Activated B cell treated with CpG ODN at 0.5 μM for 24 hours (primary cell): ENCODE data around the gene IL6R. TPM values are rescaled to one million over a fixed set of nuclear protein-coding genes. Genes with fewer than 3 reads are reported as not detected.
A peak's percentile ranks its signal among the peaks of the same experiment; 100 is the strongest.

Source experiments
- ATAC-seq: fragments of 200-7000 bp; cut with Tn5 transposase; one replicate; pipeline ENCODE4 v1.10.0; 2021; ENCODE audit warnings: low read depth, mild to moderate bottlenecking, moderate library complexity
- CTCF ChIA-PET: fragments of 350-600 bp; sonication (Branson Sonifier 250); formaldehyde crosslinking; loops from one replicate; lab custom pipeline; 2021; ENCODE audit warnings: antibody characterized with exemption; lab: Charles Lee
- POLR2A ChIA-PET: fragments of 350-600 bp; sonication (Branson Sonifier 250); formaldehyde crosslinking; loops from one replicate; lab custom pipeline; 2021; ENCODE audit warnings: antibody characterized with exemption; lab: Charles Lee
- DNase-seq: peaks from one replicate; pipeline ENCODE4 v3.0.0; 2022
- H3K27ac Mint-ChIP-seq: one replicate; pipeline ENCODE4 v1.8.0; 2020; ENCODE audit warnings: mixed read lengths
- H3K27me3 Mint-ChIP-seq: one replicate; pipeline ENCODE4 v1.8.0; 2021; ENCODE audit warnings: mixed read lengths
- H3K36me3 Mint-ChIP-seq: one replicate; pipeline ENCODE4 v1.8.0; 2021; ENCODE audit warnings: low read depth, mixed read lengths
- H3K4me1 Mint-ChIP-seq: one replicate; pipeline ENCODE4 v1.8.0; 2021; ENCODE audit warnings: mixed read lengths
- H3K4me3 Mint-ChIP-seq: one replicate; pipeline ENCODE4 v1.8.0; 2020; ENCODE audit warnings: mild to moderate bottlenecking, mixed read lengths
- H3K9me3 Mint-ChIP-seq: one replicate; pipeline ENCODE4 v1.8.0; 2020; ENCODE audit warnings: mixed read lengths
- CTCF ChIP-seq: fragments of 200-600 bp; IDR thresholded peaks from one replicate; pipeline ENCODE4 v1.8.0; 2022; ENCODE audit warnings: antibody characterized with exemption, mild to moderate bottlenecking
- intact Hi-C: fragments of 100-400 bp; cut with micrococcal nuclease; formaldehyde crosslinking; loops from one replicate; pipeline ENCODE4 v1.15.1; 2024
- total RNA-seq: library from RNA; stranded (reverse); gene quantifications from 2 replicates; pipeline ENCODE4 v1.2.3, GENCODE V29; 2022

IL6R gene
- total RNA-seq, 1 donor from 2014 or later = 3.3 TPM

- Mint-ChIP-seq H3K36me3 (no peaks in the 10 kb centered on the region), H3K4me3 (no peak overlapping the region), H3K9me3 (no peaks in the 10 kb centered on the region), H3K27ac (no peak overlapping the region), H3K4me1 (peaks cover 57% of the 10 kb centered on the region), H3K27me3 (no peaks in the 10 kb centered on the region)
- no peak for DNase-seq
- no peak for ATAC-seq
- ChIA-PET POLR2A (interaction anchor here (0.7 kb wide), 1 partner anchor 763 kb away, joined by 5 read pairs; the partner anchor contains the start of gene KRTCAP2), CTCF (no interaction called here)
- intact Hi-C loops = no loop called here
- no peak for TF ChIP-seq CTCF
Observed at GRCh38 chr1:154410185-154410827, 5.2 kb downstream of the IL6R start.

- CTCF ChIA-PET = no interaction called here
- intact Hi-C loops = no loop called here
- Mint-ChIP-seq H3K27me3 (no peaks in the 10 kb centered on the region), H3K27ac (no peak overlapping the region), H3K4me3 (no peak overlapping the region), H3K36me3 (no peaks in the 10 kb centered on the region), H3K4me1 (peaks cover 50% of the 10 kb centered on the region), H3K9me3 (no peaks in the 10 kb centered on the region)
- ATAC-seq (no peak), DNase-seq (no peak)
- POLR2A ChIA-PET = interaction anchor here (0.8 to 1.2 kb wide), 2 partner anchors 28 to 571 kb away, joined by 4 to 5 read pairs; no protein-coding TSS in a partner anchor
- no peak for TF ChIP-seq CTCF
Observed at GRCh38 chr1:154411525-154411924, 6.4 kb downstream of the IL6R start.

- ATAC-seq (peak; percentile 21), DNase-seq (no peak)
- intact Hi-C loops = no loop called here
- Mint-ChIP-seq H3K27me3 (no peaks in the 10 kb centered on the region), H3K9me3 (no peaks in the 10 kb centered on the region), H3K36me3 (no peaks in the 10 kb centered on the region), H3K4me1 (peaks cover 34% of the 10 kb centered on the region), H3K4me3 (no peak overlapping the region), H3K27ac (no peak overlapping the region)
- ChIA-PET POLR2A (no interaction called here), CTCF (no interaction called here)
- TF ChIP-seq CTCF = no peak
Observed at GRCh38 chr1:154413177-154413783, 8.1 kb downstream of the IL6R start.

GRCh38 chr1:154414606-154415005, 9.5 kb downstream of the IL6R start:
- no peak overlapping the region for H3K27ac Mint-ChIP-seq
- H3K36me3 Mint-ChIP-seq = no peaks in the 10 kb centered on the region
- DNase-seq (no peak), ATAC-seq (no peak)
- H3K4me3 Mint-ChIP-seq = no peak overlapping the region
- H3K27me3 Mint-ChIP-seq = no peaks in the 10 kb centered on the region
- no peaks in the 10 kb centered on the region for H3K9me3 Mint-ChIP-seq
- peaks cover 36% of the 10 kb centered on the region for H3K4me1 Mint-ChIP-seq
- CTCF ChIA-PET = no interaction called here
- POLR2A ChIA-PET = no interaction called here
- intact Hi-C loops = no loop called here
- no peak for TF ChIP-seq CTCF
